ENCODE data around the gene KLHDC2. TPM values are rescaled to one million over a fixed set of nuclear protein-coding genes. Genes with fewer than 3 reads are reported as not detected.

KLHDC2 gene, protein sequence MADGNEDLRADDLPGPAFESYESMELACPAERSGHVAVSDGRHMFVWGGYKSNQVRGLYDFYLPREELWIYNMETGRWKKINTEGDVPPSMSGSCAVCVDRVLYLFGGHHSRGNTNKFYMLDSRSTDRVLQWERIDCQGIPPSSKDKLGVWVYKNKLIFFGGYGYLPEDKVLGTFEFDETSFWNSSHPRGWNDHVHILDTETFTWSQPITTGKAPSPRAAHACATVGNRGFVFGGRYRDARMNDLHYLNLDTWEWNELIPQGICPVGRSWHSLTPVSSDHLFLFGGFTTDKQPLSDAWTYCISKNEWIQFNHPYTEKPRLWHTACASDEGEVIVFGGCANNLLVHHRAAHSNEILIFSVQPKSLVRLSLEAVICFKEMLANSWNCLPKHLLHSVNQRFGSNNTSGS
- 30.3 to 35.3 TPM (median 34.5 TPM) in 5 replicates for total RNA-seq (2022; extraction: Qiagen RNA extraction)

DNA sequence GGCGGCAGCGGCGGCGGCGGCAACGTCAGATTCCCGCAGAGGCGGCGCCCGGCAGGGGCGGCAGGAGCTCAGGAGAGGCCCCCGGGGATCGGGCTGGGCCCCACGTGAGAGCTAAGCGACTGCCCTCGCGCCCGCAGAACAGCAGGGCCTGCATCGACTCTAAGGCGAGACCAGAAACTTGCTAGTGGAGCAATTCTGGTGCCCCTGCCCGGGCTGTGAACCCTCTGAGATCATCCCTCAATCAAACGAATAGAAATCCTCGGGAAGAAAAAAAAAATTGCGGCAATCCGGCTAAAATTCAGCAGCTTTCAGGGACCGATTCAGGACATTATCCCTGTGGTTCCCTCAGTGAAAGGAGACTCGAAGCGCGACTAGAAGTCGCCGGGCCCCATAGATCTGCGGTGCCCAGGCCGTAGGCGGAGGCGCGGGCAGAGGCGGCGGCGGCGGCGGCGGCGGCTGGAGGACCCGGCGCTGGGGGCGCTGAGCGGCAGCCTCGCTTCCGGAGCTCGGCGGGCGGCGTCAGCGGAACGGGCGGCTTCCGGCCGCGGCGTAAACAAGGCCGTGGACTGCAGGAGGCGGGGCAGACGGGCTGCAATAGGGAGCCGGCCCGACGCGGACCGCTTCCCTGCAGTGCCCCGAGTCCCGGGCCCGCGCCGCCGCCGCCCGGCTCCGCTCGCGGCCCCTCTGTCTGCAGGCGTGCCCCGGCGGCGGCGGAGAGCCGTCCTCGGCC is at the start of gene KLHDC2:
Gene KLHDC2 (plus strand): TSS at position 583 of the 730 bp plus-strand sequence. CDS start 316 bp downstream, outside the sequence.

Other genes with a start within 250 kb of the KLHDC2 start
- gene RPS29, start 181.8 kb upstream of the KLHDC2 start, total RNA-seq (2022; extraction: Qiagen RNA extraction): 4,311 to 5,074 TPM (median 4,519 TPM) in 5 replicates
- gene LRR1, start 169.2 kb upstream of the KLHDC2 start, total RNA-seq (2022; extraction: Qiagen RNA extraction): 48.0 to 53.8 TPM (median 48.3 TPM) in 5 replicates
- gene RPL36AL, start 147.5 kb upstream of the KLHDC2 start, total RNA-seq (2022; extraction: Qiagen RNA extraction): 408 to 497 TPM (median 411 TPM) in 5 replicates
- 46.9 to 55.1 TPM (median 50.1 TPM) in 5 replicates for gene MGAT2, start 147.4 kb upstream of the KLHDC2 start, total RNA-seq (2022; extraction: Qiagen RNA extraction)
- 11.6 to 12.4 TPM (median 12.2 TPM) in 5 replicates for gene DNAAF2, start 132.9 kb upstream of the KLHDC2 start, total RNA-seq (2022; extraction: Qiagen RNA extraction)
- 11.6 to 14.2 TPM (median 12.7 TPM) in 5 replicates for gene POLE2, start 79.9 kb upstream of the KLHDC2 start, total RNA-seq (2022; extraction: Qiagen RNA extraction)
- 0.17 to 0.46 TPM (median 0.36 TPM) in 5 replicates for gene KLHDC1, start 75.0 kb upstream of the KLHDC2 start, total RNA-seq (2022; extraction: Qiagen RNA extraction)
- 26.8 to 44.6 TPM (median 32.2 TPM) in 5 replicates for gene NEMF, start 84.6 kb downstream of the KLHDC2 start, total RNA-seq (2022; extraction: Qiagen RNA extraction)
- gene ARF6, start 124.9 kb downstream of the KLHDC2 start, total RNA-seq (2022; extraction: Qiagen RNA extraction): 61.5 to 74.8 TPM (median 68.2 TPM) in 5 replicates

All from A549 treated with CORT108297 at 1 μM for 4 hours (cell line).